Kidney (tissue), 14 donors: ENCODE results near the gene MAPT. TPM values are rescaled to one million over a fixed set of nuclear protein-coding genes. Genes with fewer than 3 reads are reported as not detected.
"Not testable (repeated sequence)": the region's sequence is repeated elsewhere in the genome, so short reads cannot be mapped to it uniquely, and the experiment has no call there.

Source experiments
- DNase-seq, 5 donors: peaks; one replicate each; pipeline ENCODE4 v3.0.0-alpha.2; 2013 to 2020
- FAIRE-seq: peaks from 2 replicates; lab custom pipeline; 2012; peaks lifted over from hg19 to GRCh38; lab: Jason Lieb, UNC
- H3K27ac ChIP-seq, 2 donors: one replicate each; pipeline ENCODE4 v1.7.0; 2013; ENCODE audit warnings: low read depth in 2 of 2, low read length in 2 of 2, inconsistent platforms in 1 of 2
- H3K27me3 ChIP-seq: one replicate; pipeline ENCODE4 v1.7.1; 2013; ENCODE audit warnings: low read length, inconsistent platforms; ENCODE audit not compliant: control insufficient read depth, insufficient read depth
- H3K36me3 ChIP-seq, 3 donors: one replicate each; pipeline versions ENCODE4 v1.7.0 to v1.7.1; 2013; ENCODE audit warnings: low read length in 3 of 3, control low read depth in 1 of 3, inconsistent platforms in 1 of 3; ENCODE audit not compliant: insufficient read depth in 3 of 3, control insufficient read depth in 2 of 3
- H3K4me1 ChIP-seq, 3 donors: one replicate each; pipeline versions ENCODE4 v1.7.0 to v1.7.1; 2013; ENCODE audit warnings: low read length in 3 of 3, inconsistent platforms in 1 of 3, low read depth in 1 of 3; ENCODE audit not compliant: control insufficient read depth in 2 of 3, insufficient read depth in 2 of 3
- H3K4me3 ChIP-seq, 3 donors: one replicate each; pipeline versions ENCODE4 v1.7.0 to v1.8.1; 2013; ENCODE audit warnings: low read length in 3 of 3, control low read depth in 1 of 3, inconsistent platforms in 1 of 3
- H3K9ac ChIP-seq, 3 donors: one replicate each; pipeline versions ENCODE4 v1.7.0 to v1.7.1; 2013; ENCODE audit warnings: low read length in 3 of 3, control low read depth in 1 of 3, inconsistent platforms in 1 of 3
- H3K9me3 ChIP-seq, 3 donors: one replicate each; pipeline versions ENCODE4 v1.7.0 to v1.7.1; 2013; ENCODE audit warnings: low read length in 3 of 3, control low read depth in 1 of 3, inconsistent platforms in 1 of 3; ENCODE audit not compliant: control insufficient read depth in 2 of 3, insufficient read depth in 1 of 3
- intact Hi-C: fragments of 100-400 bp; cut with DNase I; formaldehyde crosslinking; loops from one replicate; pipeline ENCODE4 v1.11.1; 2022
- polyA plus RNA-seq: library from polyadenylated mRNA; stranded (reverse); fragments of 350-450 nt; fragmentation: Illumina TruSeq; extraction: RNeasy Lipid Tissue Mini Kit (QIAGEN cat#74804); gene quantifications from one replicate; pipeline ENCODE4 v1.2.3, GENCODE V29; 2014; ENCODE audit warnings: low read depth, low replicate concordance; ENCODE audit not compliant: insufficient read depth
- total RNA-seq: library from RNA; stranded (reverse); fragmentation: NEBNext Ultra II Directional; extraction: Animal tissue kit (Norgen Biotek cat#: 25700); gene quantifications from one replicate; pipeline ENCODE4 v1.2.1, GENCODE V29; 2021
- TF ChIP-seq, protein P1 (sequence below): IDR thresholded peaks from 3 replicates; pipeline ENCODE4 v1.5.1; 2012; ENCODE audit warnings: mild to moderate bottlenecking, moderate library complexity, borderline replicate concordance; ENCODE audit not compliant: insufficient read depth; ENCODE audit errors: extremely low read depth
- donor health status: control.
- donor health status: control.
- donor health status: control.
- donor health status: control.
- donor health status: control.
- donor health status: DM: yes; HTN: yes; CAD: no.
- donor health status: Normal renal cell carcinoma (clear cell type).

The MAPT gene
- total and polyA plus RNA-seq, 2 donors from 2014 or later = 2.9 to 15.4 TPM

DNA sequence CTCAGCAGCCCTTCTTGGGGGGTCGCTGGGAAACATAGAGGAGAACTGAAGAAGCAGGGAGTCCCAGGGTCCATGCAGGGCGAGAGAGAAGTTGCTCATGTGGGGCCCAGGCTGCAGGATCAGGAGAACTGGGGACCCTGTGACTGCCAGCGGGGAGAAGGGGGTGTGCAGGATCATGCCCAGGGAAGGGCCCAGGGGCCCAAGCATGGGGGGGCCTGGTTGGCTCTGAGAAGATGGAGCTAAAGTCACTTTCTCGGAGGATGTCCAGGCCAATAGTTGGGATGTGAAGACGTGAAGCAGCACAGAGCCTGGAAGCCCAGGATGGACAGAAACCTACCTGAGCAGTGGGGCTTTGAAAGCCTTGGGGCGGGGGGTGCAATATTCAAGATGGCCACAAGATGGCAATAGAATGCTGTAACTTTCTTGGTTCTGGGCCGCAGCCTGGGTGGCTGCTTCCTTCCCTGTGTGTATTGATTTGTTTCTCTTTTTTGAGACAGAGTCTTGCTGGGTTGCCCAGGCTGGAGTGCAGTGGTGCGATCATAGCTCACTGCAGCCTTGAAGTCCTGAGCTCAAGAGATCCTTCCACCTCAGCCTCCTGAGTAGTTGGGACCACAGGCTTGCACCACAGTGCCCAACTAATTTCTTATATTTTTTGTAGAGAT lies 108.1 kb downstream of the MAPT start:
- Histone ChIP-seq H3K4me1 (peaks cover 0 to 3% (median 0%) of the 10 kb centered on the region in 3 donors), H3K27me3 (no peaks in the 10 kb centered on the region), H3K9ac (no peak overlapping the region), H3K9me3 (no peaks in the 10 kb centered on the region), H3K27ac (no peak overlapping the region), H3K36me3 (no peaks in the 10 kb centered on the region), H3K4me3 (no peak overlapping the region)
- FAIRE-seq = no peak
- DNase-seq = peak in 4 of 5 donors; percentile 78 to 84 (median 82)
- intact Hi-C loops = loop anchor here (10.0 kb wide), 1 partner anchor 202 kb away; no protein-coding TSS in a partner anchor
- TF ChIP-seq, protein P1, sequence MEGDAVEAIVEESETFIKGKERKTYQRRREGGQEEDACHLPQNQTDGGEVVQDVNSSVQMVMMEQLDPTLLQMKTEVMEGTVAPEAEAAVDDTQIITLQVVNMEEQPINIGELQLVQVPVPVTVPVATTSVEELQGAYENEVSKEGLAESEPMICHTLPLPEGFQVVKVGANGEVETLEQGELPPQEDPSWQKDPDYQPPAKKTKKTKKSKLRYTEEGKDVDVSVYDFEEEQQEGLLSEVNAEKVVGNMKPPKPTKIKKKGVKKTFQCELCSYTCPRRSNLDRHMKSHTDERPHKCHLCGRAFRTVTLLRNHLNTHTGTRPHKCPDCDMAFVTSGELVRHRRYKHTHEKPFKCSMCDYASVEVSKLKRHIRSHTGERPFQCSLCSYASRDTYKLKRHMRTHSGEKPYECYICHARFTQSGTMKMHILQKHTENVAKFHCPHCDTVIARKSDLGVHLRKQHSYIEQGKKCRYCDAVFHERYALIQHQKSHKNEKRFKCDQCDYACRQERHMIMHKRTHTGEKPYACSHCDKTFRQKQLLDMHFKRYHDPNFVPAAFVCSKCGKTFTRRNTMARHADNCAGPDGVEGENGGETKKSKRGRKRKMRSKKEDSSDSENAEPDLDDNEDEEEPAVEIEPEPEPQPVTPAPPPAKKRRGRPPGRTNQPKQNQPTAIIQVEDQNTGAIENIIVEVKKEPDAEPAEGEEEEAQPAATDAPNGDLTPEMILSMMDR = peak; percentile 96

DNA sequence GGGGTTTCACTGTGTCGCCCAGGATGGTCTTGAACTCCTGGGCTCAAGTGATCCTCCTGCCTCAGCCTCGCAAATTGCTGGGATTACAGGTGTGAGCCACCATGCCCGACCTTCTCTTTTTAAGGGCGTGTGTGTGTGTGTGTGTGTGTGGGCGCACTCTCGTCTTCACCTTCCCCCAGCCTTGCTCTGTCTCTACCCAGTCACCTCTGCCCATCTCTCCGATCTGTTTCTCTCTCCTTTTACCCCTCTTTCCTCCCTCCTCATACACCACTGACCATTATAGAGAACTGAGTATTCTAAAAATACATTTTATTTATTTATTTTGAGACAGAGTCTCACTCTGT lies 108.6 kb downstream of the MAPT start:
- Histone ChIP-seq H3K27ac (no peak overlapping the region), H3K9ac (no peak overlapping the region), H3K4me3 (no peak overlapping the region), H3K4me1 (peaks cover 0 to 3% (median 0%) of the 10 kb centered on the region in 3 donors), H3K27me3 (no peaks in the 10 kb centered on the region), H3K36me3 (no peaks in the 10 kb centered on the region), H3K9me3 (no peaks in the 10 kb centered on the region)
- intact Hi-C loops = loop anchor here (10.0 kb wide), 1 partner anchor 202 kb away; no protein-coding TSS in a partner anchor
- FAIRE-seq (no peak), DNase-seq (no peak)
- TF ChIP-seq, protein P1 = no peak

DNA sequence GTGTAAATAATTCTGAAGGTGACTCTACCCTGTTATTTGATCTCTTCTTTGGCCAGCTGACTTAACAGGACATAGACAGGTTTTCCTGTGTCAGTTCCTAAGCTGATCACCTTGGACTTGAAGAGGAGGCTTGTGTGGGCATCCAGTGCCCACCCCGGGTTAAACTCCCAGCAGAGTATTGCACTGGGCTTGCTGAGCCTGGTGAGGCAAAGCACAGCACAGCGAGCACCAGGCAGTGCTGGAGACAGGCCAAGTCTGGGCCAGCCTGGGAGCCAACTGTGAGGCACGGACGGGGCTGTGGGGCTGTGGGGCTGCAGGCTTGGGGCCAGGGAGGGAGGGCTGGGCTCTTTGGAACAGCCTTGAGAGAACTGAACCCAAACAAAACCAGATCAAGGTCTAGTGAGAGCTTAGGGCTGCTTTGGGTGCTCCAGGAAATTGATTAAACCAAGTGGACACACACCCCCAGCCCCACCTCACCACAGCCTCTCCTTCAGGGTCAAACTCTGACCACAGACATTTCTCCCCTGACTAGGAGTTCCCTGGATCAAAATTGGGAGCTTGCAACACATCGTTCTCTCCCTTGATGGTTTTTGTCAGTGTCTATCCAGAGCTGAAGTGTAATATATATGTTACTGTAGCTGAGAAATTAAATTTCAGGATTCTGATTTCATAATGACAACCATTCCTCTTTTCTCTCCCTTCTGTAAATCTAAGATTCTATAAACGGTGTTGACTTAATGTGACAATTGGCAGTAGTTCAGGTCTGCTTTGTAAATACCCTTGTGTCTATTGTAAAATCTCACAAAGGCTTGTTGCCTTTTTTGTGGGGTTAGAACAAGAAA lies 109.8 kb downstream of the MAPT start:
- Histone ChIP-seq H3K4me3 (no peak overlapping the region), H3K9me3 (no peaks in the 10 kb centered on the region), H3K4me1 (peaks cover 0 to 3% (median 0%) of the 10 kb centered on the region in 3 donors), H3K27ac (no peak overlapping the region), H3K27me3 (no peaks in the 10 kb centered on the region), H3K9ac (no peak overlapping the region), H3K36me3 (no peaks in the 10 kb centered on the region)
- TF ChIP-seq, protein P1 = no peak
- DNase-seq (no peak), FAIRE-seq (no peak)
- intact Hi-C loops = loop anchor here (10.0 kb wide), 1 partner anchor 201 kb away; no protein-coding TSS in a partner anchor

DNA sequence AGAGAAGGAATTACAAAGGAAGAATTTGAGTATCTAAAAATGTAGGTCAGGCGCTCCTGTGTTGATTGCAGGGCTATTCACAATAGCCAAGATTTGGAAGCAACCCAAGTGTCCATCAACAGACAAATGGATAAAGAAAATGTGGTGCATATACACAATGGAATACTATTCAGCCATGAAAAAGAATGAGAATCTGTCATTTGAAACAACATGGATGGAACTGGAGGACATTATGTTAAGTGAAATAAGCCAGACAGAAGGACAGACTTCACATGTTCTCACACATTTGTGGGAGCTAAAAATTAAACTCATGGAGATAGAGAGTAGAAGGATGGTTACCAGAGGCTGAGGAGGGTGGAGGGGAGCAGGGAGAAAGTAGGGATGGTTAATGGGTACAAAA lies 111.7 kb downstream of the MAPT start:
- not testable (repeated sequence) for H3K36me3 ChIP-seq, H3K4me1 ChIP-seq, H3K9me3 ChIP-seq, FAIRE-seq, H3K27me3 ChIP-seq, H3K27ac ChIP-seq, H3K4me3 ChIP-seq, H3K9ac ChIP-seq, DNase-seq
- intact Hi-C loops = loop anchor here (10.0 kb wide), 1 partner anchor 199 kb away; no protein-coding TSS in a partner anchor
